Tongue (tissue), 2 donors: ENCODE results near the gene OSGEP. TPM values are rescaled to one million over a fixed set of nuclear protein-coding genes. Genes with fewer than 3 reads are reported as not detected.

ENCODE experiments used
- small RNA-seq: library from RNA; depleted of rRNA; stranded (forward); fragments of <200 nt; gene quantifications from one replicate; pipeline ENCODE3, GENCODE V24; 2014; ENCODE audit warnings: low replicate concordance
- total RNA-seq: library from RNA; depleted of rRNA; stranded (reverse); fragments of >200 nt; gene quantifications from one replicate; pipeline ENCODE4 v1.2.3, GENCODE V29; 2014

The OSGEP gene
- total RNA-seq, 1 donor from 2014 or later = 32.6 TPM

Small RNA genes lying within 50 kb of the gene (small RNA-seq; reads per million reads assigned to genes)
- gene RNA5SP382 = not detected

Other genes starting within 250 kb of the OSGEP start
- not detected for gene OR11H6, start 231.1 kb downstream of the OSGEP start, total RNA-seq
- not detected for gene OR11H7, start 225.8 kb downstream of the OSGEP start, total RNA-seq
- not detected for gene OR11H4, start 215.5 kb downstream of the OSGEP start, total RNA-seq
- 23.3 TPM for gene TTC5, start 148.9 kb downstream of the OSGEP start, total RNA-seq
- 72.5 TPM for gene CCNB1IP1, start 121.5 kb downstream of the OSGEP start, total RNA-seq
- gene PARP2, start 111.2 kb downstream of the OSGEP start, total RNA-seq = 14.2 TPM
- gene TEP1, start 41.3 kb downstream of the OSGEP start, total RNA-seq = 13.3 TPM
- 1.9 TPM for gene KLHL33, start 18.6 kb downstream of the OSGEP start, total RNA-seq
- 49.1 TPM for gene APEX1, start 414 bp upstream of the OSGEP start, total RNA-seq
- gene PIP4P1, start 6.6 kb upstream of the OSGEP start, total RNA-seq = 19.5 TPM
- 9.2 TPM for gene PNP, start 14.6 kb upstream of the OSGEP start, total RNA-seq
- not detected for gene RNASE10, start 50.7 kb upstream of the OSGEP start, total RNA-seq
- not detected for gene RNASE9, start 106.2 kb upstream of the OSGEP start, total RNA-seq
- gene RNASE11, start 133.2 kb upstream of the OSGEP start, total RNA-seq = not detected
- not detected for gene RNASE12, start 136.6 kb upstream of the OSGEP start, total RNA-seq
- gene OR6S1, start 186.9 kb upstream of the OSGEP start, total RNA-seq = not detected
- 21.0 TPM for gene RNASE4, start 229.7 kb upstream of the OSGEP start, total RNA-seq
- gene ANG, start 234.0 kb upstream of the OSGEP start, total RNA-seq = 4.3 TPM